Sigmoid colon (tissue), 4 donors: Measurements from ENCODE around the gene SYNGR3.

ENCODE experiments used
- EP300 ChIP-seq, 4 donors: sonication (generic); formaldehyde crosslinking; IDR thresholded peaks; one replicate each; pipeline ENCODE4 v1.6.1; 2017; ENCODE audit warnings: antibody characterized with exemption in 4 of 4
- POLR2A ChIP-seq, 2 donors: fragments of 450-650 bp; IDR thresholded peaks; one replicate each; pipeline ENCODE4 v1.6.1; 2016; ENCODE audit warnings: antibody characterized with exemption in 2 of 2, mild to moderate bottlenecking in 2 of 2, moderate library complexity in 2 of 2
- POLR2AphosphoS5 ChIP-seq, 4 donors: sonication (generic); formaldehyde crosslinking; IDR thresholded peaks; one replicate each; pipeline ENCODE4 v1.6.1; 2017; ENCODE audit warnings: antibody characterized with exemption in 4 of 4
- TF ChIP-seq, protein P1 (sequence below), 4 experiments: fragments of 450-650 bp in 3 of 4; fragments of 200-600 bp in 1 of 4; IDR thresholded peaks; one replicate each; pipeline ENCODE4 v1.5.1; 2016 to 2019; ENCODE audit warnings: antibody characterized with exemption in 4 of 4, mild to moderate bottlenecking in 3 of 4, moderate library complexity in 2 of 4

DNA sequence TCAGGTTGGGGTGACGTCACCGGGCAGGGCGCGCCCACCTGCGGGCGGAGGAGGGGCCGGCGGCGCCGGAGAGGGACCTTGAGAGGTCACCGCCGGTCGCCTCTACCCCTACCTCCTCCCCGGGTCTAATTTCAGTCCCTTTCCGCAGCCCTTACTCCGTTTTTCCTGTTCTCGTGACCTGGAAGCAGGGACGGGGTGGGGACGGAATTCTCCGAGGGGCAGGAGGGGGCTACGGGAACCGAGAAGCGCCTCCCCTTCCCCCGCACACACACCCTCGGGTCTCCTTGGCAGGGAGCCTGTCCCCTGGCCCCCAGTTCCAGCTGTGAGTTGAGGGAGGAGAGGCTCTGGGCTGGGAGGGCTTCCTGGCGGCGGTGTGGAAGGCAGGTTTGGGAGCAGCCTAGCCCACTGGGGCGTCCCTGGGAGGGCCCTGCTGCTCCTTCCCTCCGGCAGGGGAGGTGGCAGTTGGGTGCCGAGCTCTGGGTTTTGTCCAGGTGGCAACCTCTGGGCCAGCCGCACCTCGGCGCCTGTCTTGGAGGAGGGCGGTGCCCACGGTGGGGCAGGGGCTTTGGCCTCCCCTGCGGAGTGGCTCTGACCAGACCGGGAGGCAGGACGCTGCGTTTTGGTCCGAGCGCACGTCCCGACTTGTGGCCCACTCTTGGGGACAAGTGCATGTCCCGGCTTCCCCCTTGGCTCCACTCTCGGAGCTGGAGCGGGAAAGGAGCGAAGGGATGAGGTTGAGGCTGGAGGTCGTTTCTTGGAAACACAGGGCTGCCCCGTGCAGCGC, 773 bp downstream of the SYNGR3 start:
- TF ChIP-seq, protein P1, sequence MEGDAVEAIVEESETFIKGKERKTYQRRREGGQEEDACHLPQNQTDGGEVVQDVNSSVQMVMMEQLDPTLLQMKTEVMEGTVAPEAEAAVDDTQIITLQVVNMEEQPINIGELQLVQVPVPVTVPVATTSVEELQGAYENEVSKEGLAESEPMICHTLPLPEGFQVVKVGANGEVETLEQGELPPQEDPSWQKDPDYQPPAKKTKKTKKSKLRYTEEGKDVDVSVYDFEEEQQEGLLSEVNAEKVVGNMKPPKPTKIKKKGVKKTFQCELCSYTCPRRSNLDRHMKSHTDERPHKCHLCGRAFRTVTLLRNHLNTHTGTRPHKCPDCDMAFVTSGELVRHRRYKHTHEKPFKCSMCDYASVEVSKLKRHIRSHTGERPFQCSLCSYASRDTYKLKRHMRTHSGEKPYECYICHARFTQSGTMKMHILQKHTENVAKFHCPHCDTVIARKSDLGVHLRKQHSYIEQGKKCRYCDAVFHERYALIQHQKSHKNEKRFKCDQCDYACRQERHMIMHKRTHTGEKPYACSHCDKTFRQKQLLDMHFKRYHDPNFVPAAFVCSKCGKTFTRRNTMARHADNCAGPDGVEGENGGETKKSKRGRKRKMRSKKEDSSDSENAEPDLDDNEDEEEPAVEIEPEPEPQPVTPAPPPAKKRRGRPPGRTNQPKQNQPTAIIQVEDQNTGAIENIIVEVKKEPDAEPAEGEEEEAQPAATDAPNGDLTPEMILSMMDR (IDR thresholded peaks at IDR 0.05), result no peak
- TF ChIP-seq POLR2A (IDR thresholded peaks at IDR 0.05), result peak in 1 of 2 donors; percentile 33
- no peak for TF ChIP-seq EP300 (IDR thresholded peaks at IDR 0.05)
- TF ChIP-seq POLR2AphosphoS5 (IDR thresholded peaks at IDR 0.05), result no peak
